Activated naive CD8-positive, alpha-beta T cell treated with anti-CD3 and anti-CD28 coated beads, Interleukin-2, amount 10 ng/mL, durations not matched to agents 7 days and 5 days (primary cell): Measurements from ENCODE around the gene NADK. TPM values are rescaled to one million over a fixed set of nuclear protein-coding genes. Genes with fewer than 3 reads are reported as not detected.

Experiments
- ATAC-seq: fragments of 150-1000 bp; cut with Tn5 transposase; one replicate; pipeline ENCODE4 v1.10.0; 2021; ENCODE audit warnings: low read depth, moderate library complexity
- POLR2A ChIA-PET: fragments of 350-600 bp; sonication (Branson Sonifier 250); formaldehyde crosslinking; loops from one replicate; lab custom pipeline; 2021; ENCODE audit warnings: antibody characterized with exemption; lab: Charles Lee
- DNase-seq: peaks from one replicate; pipeline ENCODE4 v3.0.0; 2021
- H3K27ac Mint-ChIP-seq: one replicate; pipeline ENCODE4 v1.8.0; 2022; ENCODE audit warnings: mild to moderate bottlenecking, mixed read lengths
- H3K27me3 Mint-ChIP-seq: one replicate; pipeline ENCODE4 v1.8.0; 2022; ENCODE audit warnings: mild to moderate bottlenecking, moderate library complexity, mixed read lengths
- H3K36me3 Mint-ChIP-seq: one replicate; pipeline ENCODE4 v1.8.0; 2021; ENCODE audit warnings: mild to moderate bottlenecking, mixed read lengths
- H3K4me1 Mint-ChIP-seq: one replicate; pipeline ENCODE4 v1.8.0; 2021; ENCODE audit warnings: mixed read lengths
- H3K4me3 Mint-ChIP-seq: one replicate; pipeline ENCODE4 v1.8.0; 2022; ENCODE audit warnings: mild to moderate bottlenecking, moderate library complexity, mixed read lengths
- H3K9me3 Mint-ChIP-seq: one replicate; pipeline ENCODE4 v1.8.0; 2021; ENCODE audit warnings: mixed read lengths
- total RNA-seq, 2 experiments: library from RNA; stranded (reverse); gene quantifications; one replicate each; pipeline ENCODE4 v1.2.3, GENCODE V29; 2021

NADK gene, protein sequence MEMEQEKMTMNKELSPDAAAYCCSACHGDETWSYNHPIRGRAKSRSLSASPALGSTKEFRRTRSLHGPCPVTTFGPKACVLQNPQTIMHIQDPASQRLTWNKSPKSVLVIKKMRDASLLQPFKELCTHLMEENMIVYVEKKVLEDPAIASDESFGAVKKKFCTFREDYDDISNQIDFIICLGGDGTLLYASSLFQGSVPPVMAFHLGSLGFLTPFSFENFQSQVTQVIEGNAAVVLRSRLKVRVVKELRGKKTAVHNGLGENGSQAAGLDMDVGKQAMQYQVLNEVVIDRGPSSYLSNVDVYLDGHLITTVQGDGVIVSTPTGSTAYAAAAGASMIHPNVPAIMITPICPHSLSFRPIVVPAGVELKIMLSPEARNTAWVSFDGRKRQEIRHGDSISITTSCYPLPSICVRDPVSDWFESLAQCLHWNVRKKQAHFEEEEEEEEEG
- 10 to 100 TPM; 69.7 to 74.3 TPM for total RNA-seq

DNA sequence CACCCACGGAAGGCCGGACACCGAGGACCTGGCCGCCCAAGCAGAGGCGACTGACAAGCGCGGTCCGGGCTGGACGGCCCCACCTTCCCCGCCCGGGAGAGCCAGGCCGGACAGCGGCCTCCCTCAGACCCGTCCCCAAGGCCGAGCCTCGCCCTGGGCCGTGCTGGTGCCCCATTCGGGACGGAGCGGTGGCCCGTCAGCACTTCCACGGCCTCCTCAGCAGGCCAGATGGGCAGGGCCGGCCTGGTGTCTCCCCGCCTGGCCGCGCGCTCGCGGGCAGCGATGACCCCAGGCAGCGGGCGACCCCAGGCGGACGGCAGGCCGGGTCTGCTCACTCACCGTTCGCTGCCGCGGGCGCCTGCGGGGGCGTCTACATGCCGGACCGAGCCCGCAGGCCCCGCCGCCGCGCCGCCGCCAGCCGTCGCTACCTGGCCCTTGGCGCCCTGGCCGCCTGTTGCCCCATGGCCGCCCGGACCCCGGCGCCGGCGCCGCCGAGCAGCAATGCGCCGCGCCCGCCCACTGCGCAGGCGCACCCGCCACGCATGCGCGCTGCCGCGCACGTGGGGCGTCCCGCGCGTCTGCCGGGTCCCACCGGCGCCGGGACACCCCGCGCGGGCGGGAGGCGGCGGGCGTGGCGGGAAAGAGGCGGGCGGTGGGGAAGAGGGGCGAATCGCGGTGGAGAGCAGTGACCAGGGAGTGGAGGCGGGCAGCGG is at the start of gene NADK:
Gene NADK (minus strand): TSS at position 521 of the 713 bp plus-strand sequence. CDS start 13,064 bp downstream, outside the sequence.
- H3K36me3 Mint-ChIP-seq, result peaks cover 6% of the 10 kb centered on the region
- H3K4me3 Mint-ChIP-seq, result peak within 1 kb of the TSS; percentile 87
- no peaks in the 10 kb centered on the region for H3K27me3 Mint-ChIP-seq
- H3K4me1 Mint-ChIP-seq, result peaks cover 52% of the 10 kb centered on the region
- POLR2A ChIA-PET, result interaction anchor here (1.5 to 4.0 kb wide), 5 partner anchors 9 to 129 kb away, joined by 4 to 38 read pairs (median 5); partner anchors contain the start of gene CDK11A
- peak; percentile 53 for ATAC-seq
- H3K9me3 Mint-ChIP-seq, result no peaks in the 10 kb centered on the region
- H3K27ac Mint-ChIP-seq, result peak within 1 kb of the TSS; percentile 96
- peak; percentile 95 for DNase-seq

DNA sequence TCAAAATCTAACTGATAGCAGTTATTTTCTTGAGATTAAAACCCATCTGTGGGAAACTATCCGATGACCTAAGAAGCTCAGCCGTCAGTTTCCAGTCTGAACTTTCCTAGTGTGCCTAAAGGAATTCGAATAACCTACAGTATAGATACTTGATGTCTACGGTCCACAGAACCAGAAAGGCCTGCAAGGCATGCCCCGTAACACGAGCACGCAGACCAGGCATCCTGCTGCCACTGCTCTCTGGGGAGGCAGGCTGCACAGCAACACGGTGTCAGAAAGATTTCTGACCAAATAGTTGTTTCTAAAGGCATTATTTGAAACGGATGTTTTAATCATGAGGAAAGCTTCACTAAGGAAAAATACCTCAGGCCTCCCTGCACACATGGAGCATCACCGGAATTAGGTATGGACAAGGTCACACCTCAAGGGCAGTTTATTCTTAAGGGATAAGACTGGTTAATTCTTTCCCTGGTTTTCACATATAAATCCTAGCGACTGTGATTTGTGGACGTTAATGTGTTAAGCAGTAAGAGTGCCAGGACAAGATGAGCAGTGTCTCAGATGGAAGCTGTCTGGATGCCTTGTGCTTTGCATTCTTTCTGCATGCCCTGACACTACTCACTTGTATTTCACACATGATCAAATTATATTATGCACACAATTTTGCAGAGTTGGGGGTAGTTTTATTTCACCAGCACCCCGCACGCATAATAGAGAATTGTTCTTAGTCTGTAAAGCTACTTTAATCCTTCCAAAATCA is 49.0 kb upstream of the NADK start:
- peaks cover 10% of the 10 kb centered on the region for H3K36me3 Mint-ChIP-seq
- H3K4me3 Mint-ChIP-seq, result no peak overlapping the region
- H3K27ac Mint-ChIP-seq, result no peak overlapping the region
- DNase-seq (no peak), ATAC-seq (no peak)
- H3K9me3 Mint-ChIP-seq, result no peaks in the 10 kb centered on the region
- H3K27me3 Mint-ChIP-seq, result no peaks in the 10 kb centered on the region
- POLR2A ChIA-PET, result no interaction called here
- peaks cover 23% of the 10 kb centered on the region for H3K4me1 Mint-ChIP-seq

DNA sequence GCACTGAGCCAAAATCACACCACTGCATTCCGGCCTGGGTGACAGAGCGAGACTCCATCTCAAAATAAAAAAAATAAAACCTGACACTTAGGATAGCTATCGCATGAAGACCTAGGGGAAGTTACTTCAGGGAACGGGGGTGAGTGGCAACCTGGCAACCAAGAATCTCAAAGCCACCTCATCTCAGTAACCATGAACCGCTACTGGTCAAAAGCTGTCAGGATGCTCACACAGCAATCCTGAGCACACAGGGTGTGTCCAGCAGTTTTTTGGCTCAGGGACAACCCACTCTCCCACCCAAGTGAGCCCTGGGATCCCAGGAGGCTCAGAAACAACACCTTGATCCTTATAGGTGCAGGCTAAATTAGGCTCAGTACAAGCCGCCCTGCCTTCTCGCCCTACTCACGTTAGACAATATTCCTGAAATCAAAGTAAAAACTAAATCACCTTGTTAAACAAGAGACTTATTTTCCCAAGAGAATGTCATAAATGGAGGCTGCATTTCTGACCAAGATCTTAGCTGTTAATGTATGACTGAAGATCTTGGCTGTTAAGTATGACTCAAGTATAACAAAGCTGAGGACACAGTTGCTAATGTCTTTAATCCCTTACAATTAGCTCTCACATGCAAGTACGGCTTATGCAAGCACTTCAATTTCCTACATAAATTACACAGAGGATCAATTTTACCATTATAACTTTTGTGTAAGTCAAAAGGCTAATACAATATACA is 48.3 kb upstream of the NADK start:
- POLR2A ChIA-PET, result no interaction called here
- H3K27me3 Mint-ChIP-seq, result no peaks in the 10 kb centered on the region
- no peak overlapping the region for H3K4me3 Mint-ChIP-seq
- no peak for DNase-seq
- H3K9me3 Mint-ChIP-seq, result no peaks in the 10 kb centered on the region
- peaks cover 8% of the 10 kb centered on the region for H3K36me3 Mint-ChIP-seq
- peaks cover 23% of the 10 kb centered on the region for H3K4me1 Mint-ChIP-seq
- H3K27ac Mint-ChIP-seq, result no peak overlapping the region
- no peak for ATAC-seq

DNA sequence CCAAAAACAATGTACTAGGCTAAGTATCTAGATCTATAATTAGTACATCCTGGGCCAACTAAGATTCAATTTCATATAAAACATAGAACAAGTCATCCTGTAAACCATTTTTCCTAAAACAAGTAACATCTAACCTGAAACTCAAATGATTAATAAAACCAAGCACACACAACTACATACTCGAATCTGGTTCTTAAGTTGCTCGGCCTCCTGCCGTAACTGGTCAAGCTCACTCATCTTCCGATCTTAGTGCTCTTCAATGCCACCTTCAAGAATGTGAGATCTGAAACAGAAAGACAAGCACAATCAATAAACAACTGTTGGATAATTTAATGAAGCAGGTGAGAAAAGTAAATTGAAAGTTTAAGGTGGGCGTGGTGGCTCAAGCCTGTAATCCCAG is 46.9 kb upstream of the NADK start:
- Mint-ChIP-seq H3K9me3 (no peaks in the 10 kb centered on the region), H3K27ac (peak overlapping the region; percentile 0), H3K4me3 (no peak overlapping the region), H3K27me3 (no peaks in the 10 kb centered on the region), H3K36me3 (peaks cover 9% of the 10 kb centered on the region), H3K4me1 (peaks cover 23% of the 10 kb centered on the region)
- DNase-seq (no peak), ATAC-seq (no peak)
- POLR2A ChIA-PET, result no interaction called here

DNA sequence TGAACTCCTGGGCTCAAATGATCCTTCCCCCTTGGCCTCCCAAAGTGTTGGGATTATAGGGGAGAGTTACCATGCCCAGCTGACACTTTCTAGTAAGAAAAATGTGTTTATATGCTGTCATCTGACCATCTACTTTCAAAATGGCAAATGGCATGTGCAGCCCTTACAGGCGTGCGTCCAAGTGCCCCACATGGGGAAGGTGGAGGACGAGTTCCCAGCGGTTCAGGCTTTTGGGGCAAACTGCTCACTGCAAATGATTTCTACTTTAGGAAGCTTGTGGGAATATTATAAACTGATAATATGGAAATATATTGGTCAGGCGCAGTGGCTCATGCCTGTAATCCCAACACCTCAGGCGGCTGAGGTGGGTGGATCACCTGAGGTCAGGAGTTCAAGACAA is 41.5 kb upstream of the NADK start:
- H3K9me3 Mint-ChIP-seq, result no peaks in the 10 kb centered on the region
- POLR2A ChIA-PET, result interaction anchor here (0.7 kb wide), 1 partner anchor 212 kb away, joined by 3 read pairs; no protein-coding TSS in a partner anchor
- H3K4me1 Mint-ChIP-seq, result peaks cover 11% of the 10 kb centered on the region
- no peak overlapping the region for H3K4me3 Mint-ChIP-seq
- ATAC-seq, result no peak
- peaks cover 16% of the 10 kb centered on the region for H3K36me3 Mint-ChIP-seq
- DNase-seq, result no peak
- no peaks in the 10 kb centered on the region for H3K27me3 Mint-ChIP-seq
- no peak overlapping the region for H3K27ac Mint-ChIP-seq

DNA sequence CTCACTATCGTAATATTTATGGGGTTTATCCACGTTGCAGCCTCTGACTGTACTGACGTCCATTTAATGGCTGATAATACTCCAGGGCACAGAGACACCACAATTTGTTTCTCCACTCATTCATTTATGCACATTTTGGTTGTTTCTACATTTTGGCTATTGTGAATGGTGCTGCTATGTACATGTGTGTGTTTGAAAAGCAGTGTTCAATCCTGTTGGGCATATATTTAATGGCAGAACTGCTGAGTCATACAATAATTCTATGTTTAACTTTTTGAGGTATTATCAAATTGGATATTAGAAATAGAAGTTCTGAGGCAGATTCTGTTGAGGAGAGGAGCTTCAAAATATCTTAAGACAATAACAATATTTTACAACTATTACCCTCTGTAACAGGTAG is 39.0 kb upstream of the NADK start:
- peaks cover 17% of the 10 kb centered on the region for H3K36me3 Mint-ChIP-seq
- no peaks in the 10 kb centered on the region for H3K9me3 Mint-ChIP-seq
- POLR2A ChIA-PET, result no interaction called here
- H3K27ac Mint-ChIP-seq, result no peak overlapping the region
- ATAC-seq (no peak), DNase-seq (no peak)
- no peak overlapping the region for H3K4me3 Mint-ChIP-seq
- no peaks in the 10 kb centered on the region for H3K4me1 Mint-ChIP-seq
- no peaks in the 10 kb centered on the region for H3K27me3 Mint-ChIP-seq

DNA sequence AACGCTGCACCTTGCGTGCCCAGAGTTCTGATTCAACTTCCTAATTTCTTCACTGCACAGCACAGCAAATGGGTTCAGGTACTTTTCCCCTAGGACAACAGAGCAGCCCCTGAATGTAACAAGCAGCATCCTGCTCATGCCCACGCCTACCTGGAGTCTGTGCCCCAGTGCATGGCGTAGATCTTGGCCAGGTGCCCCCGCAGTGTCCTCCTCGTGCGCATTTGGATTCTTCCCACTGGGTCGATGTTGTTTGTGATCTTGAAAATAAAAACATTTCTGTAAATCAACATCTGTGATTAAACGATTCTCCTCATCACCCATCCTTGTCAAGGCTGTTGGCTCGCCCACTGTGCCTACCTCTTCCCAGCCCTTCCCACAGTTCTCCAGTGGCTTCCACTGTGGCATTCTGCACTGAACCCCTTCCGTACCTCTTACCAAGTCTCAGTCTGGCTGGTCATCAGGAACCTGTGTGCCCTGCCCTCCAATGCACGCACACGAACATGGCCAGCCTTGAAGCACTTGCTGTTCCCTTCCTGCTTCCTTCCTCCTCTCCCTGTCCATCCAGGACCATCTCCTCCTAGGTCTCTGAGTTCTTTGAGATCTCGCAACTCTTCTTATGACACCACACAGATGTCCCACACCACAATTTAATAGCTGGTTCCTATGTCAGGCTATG is 37.5 kb upstream of the NADK start:
- POLR2A ChIA-PET, result no interaction called here
- DNase-seq (no peak), ATAC-seq (no peak)
- H3K27me3 Mint-ChIP-seq, result no peaks in the 10 kb centered on the region
- H3K4me3 Mint-ChIP-seq, result no peak overlapping the region
- no peaks in the 10 kb centered on the region for H3K4me1 Mint-ChIP-seq
- H3K27ac Mint-ChIP-seq, result peak overlapping the region; percentile 11
- peaks cover 18% of the 10 kb centered on the region for H3K36me3 Mint-ChIP-seq
- H3K9me3 Mint-ChIP-seq, result no peaks in the 10 kb centered on the region

DNA sequence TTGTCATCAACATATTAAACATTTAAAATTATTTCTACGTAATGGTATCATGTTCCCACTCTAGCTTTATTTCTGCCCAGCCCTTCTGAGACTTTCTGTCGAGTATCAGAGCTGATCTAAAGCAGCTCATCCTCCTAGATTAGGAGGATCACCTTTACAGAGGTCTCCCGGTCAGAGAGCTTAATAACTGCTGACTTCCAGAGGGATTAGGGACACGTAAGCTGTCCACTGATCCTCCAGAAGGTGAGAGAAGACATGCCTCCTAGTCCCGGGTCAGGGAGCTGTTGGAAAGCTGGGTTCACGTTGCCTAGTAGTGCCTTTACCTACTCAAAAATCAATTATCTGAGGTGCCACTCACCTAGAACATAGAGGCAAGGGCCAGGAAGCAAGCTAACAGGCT is 31.2 kb upstream of the NADK start:
- no peak for DNase-seq
- ATAC-seq, result no peak
- H3K36me3 Mint-ChIP-seq, result peaks cover 24% of the 10 kb centered on the region
- POLR2A ChIA-PET, result interaction anchor here (0.7 to 1.4 kb wide), 2 partner anchors 14 to 32 kb away, joined by 4 read pairs; no protein-coding TSS in a partner anchor
- no peak overlapping the region for H3K27ac Mint-ChIP-seq
- no peak overlapping the region for H3K4me3 Mint-ChIP-seq
- peaks cover under 1% of the 10 kb centered on the region for H3K4me1 Mint-ChIP-seq
- no peaks in the 10 kb centered on the region for H3K9me3 Mint-ChIP-seq
- H3K27me3 Mint-ChIP-seq, result no peaks in the 10 kb centered on the region

DNA sequence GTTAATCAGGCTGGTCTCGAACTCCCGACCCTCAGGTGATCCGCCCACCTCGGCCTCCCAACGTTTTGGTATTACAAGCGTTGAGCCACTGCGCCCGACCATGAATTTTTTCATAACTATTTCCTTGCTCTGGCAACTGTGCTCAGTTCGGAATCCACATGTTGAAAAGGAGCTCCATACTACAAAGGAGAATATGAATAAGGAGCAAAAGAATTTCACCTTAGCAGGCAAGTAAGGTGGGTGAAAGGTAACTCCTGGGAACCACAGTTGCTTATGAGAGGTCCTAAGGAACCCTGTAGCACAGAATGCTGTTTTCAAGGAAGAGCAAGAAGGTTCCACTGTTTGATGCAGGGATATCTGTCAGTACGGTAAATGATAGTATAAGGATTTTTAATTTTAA is 29.9 kb upstream of the NADK start:
- peaks cover 24% of the 10 kb centered on the region for H3K36me3 Mint-ChIP-seq
- ATAC-seq (no peak), DNase-seq (no peak)
- no peak overlapping the region for H3K4me3 Mint-ChIP-seq
- peaks cover 2% of the 10 kb centered on the region for H3K4me1 Mint-ChIP-seq
- POLR2A ChIA-PET, result interaction anchor here (0.8 to 1.4 kb wide), 2 partner anchors 31 to 101 kb away, joined by 3 to 4 read pairs; no protein-coding TSS in a partner anchor
- H3K27ac Mint-ChIP-seq, result no peak overlapping the region
- H3K27me3 Mint-ChIP-seq, result no peaks in the 10 kb centered on the region
- no peaks in the 10 kb centered on the region for H3K9me3 Mint-ChIP-seq

DNA sequence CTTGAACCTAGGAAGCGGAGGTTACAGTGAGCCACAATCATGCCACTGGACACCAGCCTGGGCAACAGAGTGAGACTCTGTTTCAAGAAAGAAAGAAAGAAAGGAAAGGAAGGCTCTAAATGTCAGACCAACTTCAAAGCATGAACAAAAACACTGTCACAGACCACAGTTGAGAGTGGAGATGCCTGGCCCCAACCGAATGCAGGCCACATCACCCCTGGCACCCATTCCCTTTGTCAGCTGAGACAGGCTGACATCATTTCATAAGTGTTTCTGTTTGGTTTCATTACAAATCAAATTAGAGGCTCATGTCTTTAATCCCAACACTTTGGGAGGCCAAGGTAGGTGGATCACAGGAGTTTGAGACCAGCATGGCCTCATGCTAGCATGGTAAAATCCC is 28.6 kb upstream of the NADK start:
- Mint-ChIP-seq H3K4me3 (no peak overlapping the region), H3K27me3 (no peaks in the 10 kb centered on the region), H3K27ac (no peak overlapping the region), H3K4me1 (peaks cover 6% of the 10 kb centered on the region), H3K36me3 (peaks cover 21% of the 10 kb centered on the region), H3K9me3 (no peaks in the 10 kb centered on the region)
- POLR2A ChIA-PET, result no interaction called here
- DNase-seq (no peak), ATAC-seq (no peak)

DNA sequence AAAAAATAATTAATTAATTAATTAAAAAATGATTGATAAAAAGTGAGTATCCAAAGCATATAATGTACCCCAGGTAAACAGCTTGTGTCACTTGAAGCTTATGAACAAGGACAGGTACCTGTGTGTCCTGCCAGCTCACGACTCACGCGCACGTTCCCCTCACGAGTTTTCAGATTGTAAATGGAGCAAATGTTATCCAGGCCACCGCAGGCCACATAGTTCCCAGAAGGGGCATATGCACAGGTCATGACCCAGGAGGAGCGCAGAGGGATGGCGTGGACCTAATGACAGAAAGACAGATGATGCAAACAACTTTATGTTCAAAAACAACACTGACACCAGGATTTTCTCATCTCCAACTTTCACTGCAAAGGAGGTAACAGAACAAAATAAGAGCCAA is 26.0 kb upstream of the NADK start:
- Mint-ChIP-seq H3K9me3 (no peaks in the 10 kb centered on the region), H3K36me3 (peaks cover 21% of the 10 kb centered on the region), H3K27me3 (no peaks in the 10 kb centered on the region), H3K4me1 (peaks cover 13% of the 10 kb centered on the region), H3K27ac (peak overlapping the region; percentile 15), H3K4me3 (no peak overlapping the region)
- peak; percentile 17 for DNase-seq
- POLR2A ChIA-PET, result no interaction called here
- no peak for ATAC-seq

DNA sequence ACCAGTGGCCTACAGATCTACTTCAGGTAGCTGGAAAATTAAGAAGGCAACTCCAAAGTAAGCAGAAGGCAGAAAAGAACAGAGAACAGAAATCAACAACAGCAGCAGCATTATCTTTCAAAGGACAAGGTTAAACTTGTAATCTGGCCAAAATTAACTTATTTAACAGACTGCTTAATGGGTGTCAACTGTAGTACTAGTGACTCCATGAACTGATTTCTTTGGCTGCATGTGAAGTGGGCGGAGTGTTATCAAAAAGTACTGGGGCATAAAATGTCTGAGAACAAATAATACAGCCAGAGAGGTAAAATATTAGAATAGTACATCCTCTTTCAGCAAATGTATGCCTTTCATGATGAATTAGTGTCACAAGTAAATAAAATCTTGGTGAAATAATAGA is 24.6 kb upstream of the NADK start:
- no peaks in the 10 kb centered on the region for H3K27me3 Mint-ChIP-seq
- no peaks in the 10 kb centered on the region for H3K9me3 Mint-ChIP-seq
- no peak overlapping the region for H3K27ac Mint-ChIP-seq
- no peak overlapping the region for H3K4me3 Mint-ChIP-seq
- ATAC-seq (no peak), DNase-seq (no peak)
- H3K36me3 Mint-ChIP-seq, result peaks cover 16% of the 10 kb centered on the region
- POLR2A ChIA-PET, result interaction anchor here (0.7 kb wide), 1 partner anchor 11 kb away, joined by 3 read pairs; no protein-coding TSS in a partner anchor
- H3K4me1 Mint-ChIP-seq, result peaks cover 14% of the 10 kb centered on the region
